Heart left ventricle (tissue), 16 donors: ENCODE results near the gene TDP2. TPM values are rescaled to one million over a fixed set of nuclear protein-coding genes. Genes with fewer than 3 reads are reported as not detected.

ENCODE experiments used
- ATAC-seq, 4 donors: fragments of 200-7000 bp; cut with Tn5 transposase; one replicate each; pipeline ENCODE4 v1.9.1; 2020 to 2022; ENCODE audit warnings: moderate library complexity in 4 of 4, mild to moderate bottlenecking in 3 of 4, moderate number of reproducible peaks in 1 of 4
- DNase-seq, 5 donors: peaks; one replicate each; pipeline ENCODE4 v3.0.0-alpha.2; 2020
- H3K27ac ChIP-seq, 12 donors: fragments of 200-600 bp; sonication (generic) in 4 of 12; one replicate each; pipeline versions ENCODE4 v1.5.0 to v1.8.0; 2016 to 2022; ENCODE audit warnings: mild to moderate bottlenecking in 2 of 12
- H3K27me3 ChIP-seq, 9 donors: fragments of 200-600 bp; sonication (generic) in 2 of 9; one replicate each; pipeline versions ENCODE4 v1.5.1 to v1.8.0; 2016 to 2022; ENCODE audit warnings: mild to moderate bottlenecking in 3 of 9
- H3K36me3 ChIP-seq, 9 donors: fragments of 200-600 bp; sonication (generic) in 2 of 9; one replicate each; pipeline versions ENCODE4 v1.5.0 to v1.8.0; 2018 to 2022; ENCODE audit warnings: mild to moderate bottlenecking in 2 of 9
- H3K4me1 ChIP-seq, 12 donors: fragments of 200-600 bp; sonication (generic) in 4 of 12; one replicate each; pipeline versions ENCODE4 v1.5.0 to v1.8.0; 2016 to 2022; ENCODE audit warnings: mild to moderate bottlenecking in 3 of 12
- H3K4me3 ChIP-seq, 12 donors: fragments of 200-600 bp; sonication (generic) in 4 of 12; one replicate each; pipeline versions ENCODE4 v1.5.0 to v1.8.0; 2017 to 2022; ENCODE audit warnings: mild to moderate bottlenecking in 9 of 12, moderate library complexity in 4 of 12
- H3K9me3 ChIP-seq, 12 donors: fragments of 200-600 bp; sonication (generic) in 4 of 12; one replicate each; pipeline versions ENCODE4 v1.5.0 to v1.8.0; 2016 to 2022; ENCODE audit warnings: mild to moderate bottlenecking in 1 of 12
- CTCF ChIP-seq, 12 donors: fragments of 200-600 bp; sonication (generic) in 4 of 12; IDR thresholded peaks; one replicate each; pipeline versions ENCODE4 v1.5.0 to v1.8.0; 2018 to 2022; ENCODE audit warnings: antibody characterized with exemption in 12 of 12, mild to moderate bottlenecking in 5 of 12
- POLR2A ChIP-seq, 2 donors: fragments of 450-650 bp; IDR thresholded peaks; one replicate each; pipeline ENCODE4 v1.6.1; 2017; ENCODE audit warnings: antibody characterized with exemption in 2 of 2, mild to moderate bottlenecking in 2 of 2, moderate library complexity in 2 of 2
- WGBS, 4 donors: extraction: QIAGEN DNeasy Blood & Tissue Kit in 2 of 4; methylation state at CpG; one replicate each; pipeline versions ENCODE4 v1.1.5 to v1.1.7; 2013 to 2018; 5-methylcytosine and 5-hydroxymethylcytosine counted together
- intact Hi-C, 10 donors: fragments of 100-400 bp; cut with DNase I; formaldehyde crosslinking; loops; one replicate each; pipeline versions ENCODE4 v1.11.1 to v1.14.2; 2022
- polyA plus RNA-seq, 2 donors: library from polyadenylated mRNA; stranded (reverse); fragments of 200-250 nt; gene quantifications; one replicate each; pipeline ENCODE4 v1.2.3, GENCODE V29; 2013
- total RNA-seq, 9 donors: library from RNA; depleted of rRNA in 2 of 9; stranded (reverse); fragments of >200 nt in 2 of 9; fragmentation: NEBNext Ultra II Directional in 3 of 9; extraction: Animal tissue kit (Norgen Biotek cat#: 25700) in 3 of 9; gene quantifications; one replicate each; pipeline versions ENCODE4 v1.1.0 to v1.2.4, GENCODE V29; 2016 to 2023
- donor health status: ischemic (EF 13 %, LVEDD 7.1; RV severe dilation, severe dysfunction).
- donor health status: healthy with polysubstance abuse.
- donor health status: DM: no; HTN: yes; CAD: no.
- donor health status: DM: no; HTN: no; CAD: no.
- donor health status: ischemic (EF 25% LVEDD 6.9; RV normal size, moderate dysfunction).
- donor health status: ischemic (EF 25% LVEDD 5.7; RV mildly dilated, moderate dysfunction).
- donor health status: healthy.
- donor health status: DM: yes; HTN: yes; CAD: no.
- donor health status: ischemic (EF 35%, LVEDD 5.7; RV mildly dilated, moderate dysfunction).
- donor health status: nonischemic (EF 11% LVEDD 7.7; RV severe dilation, severe dysfunction).
- donor health status: DM: yes; HTN: yes; CAD: no.
- donor health status: PGD.
- donor health status: ischemic (EF 29% LVEDD 5.4; RV normal size, mild dysfunction).
- donor health status: nonischemic (EF 23%, LVEDD 6.1; RV moderate dilation, normal function).

Gene TDP2
- total and polyA plus RNA-seq, 11 donors = 14.0 to 35.8 (median 25.1) TPM

GRCh38 chr6:24692848-24693592 is 26.3 kb upstream of the TDP2 start:
- intact Hi-C loops = loop anchor here in 5 of 10 donors (2.0 to 10.0 kb wide), 4 partner anchors 112 to 268 kb away; partner anchors contain the start of gene ALDH5A1 (in 1 of the 5)
- TF ChIP-seq POLR2A (IDR thresholded peaks at IDR 0.05) = no peak
- H3K9me3 ChIP-seq = no peaks in the 10 kb centered on the region
- 89 to 91% (median 90%) methylated on average over 2 of the region's 2 CpGs for WGBS, 4 donors
- no peak overlapping the region for H3K4me3 ChIP-seq
- no peaks in the 10 kb centered on the region for H3K27me3 ChIP-seq
- peaks cover 0 to 7% (median 0%) of the 10 kb centered on the region in 9 donors for H3K36me3 ChIP-seq
- no peak for DNase-seq
- no peak for ATAC-seq
- H3K4me1 ChIP-seq = peaks cover 0 to 30% (median 7%) of the 10 kb centered on the region in 12 donors
- no peak overlapping the region for H3K27ac ChIP-seq

- 59 to 72% (median 63%) methylated on average over 3 of the region's 3 CpGs for WGBS, 4 donors
- no peaks in the 10 kb centered on the region for H3K27me3 ChIP-seq
- no peak for ATAC-seq
- H3K27ac ChIP-seq = no peak overlapping the region
- TF ChIP-seq CTCF (IDR thresholded peaks at IDR 0.05) (no peak), POLR2A (IDR thresholded peaks at IDR 0.05) (no peak)
- no peaks in the 10 kb centered on the region for H3K9me3 ChIP-seq
- no peak overlapping the region for H3K4me3 ChIP-seq
- intact Hi-C loops = loop anchor here in 5 of 10 donors (2.0 to 10.0 kb wide), 4 partner anchors 112 to 268 kb away; partner anchors contain the start of gene ALDH5A1 (in 1 of the 5)
- no peak for DNase-seq
- H3K36me3 ChIP-seq = peaks cover 0 to 8% (median under 1%) of the 10 kb centered on the region in 9 donors
- peaks cover 0 to 26% (median 7%) of the 10 kb centered on the region in 12 donors for H3K4me1 ChIP-seq
Measured at GRCh38 chr6:24692415-24692814, 25.7 kb upstream of the TDP2 start.

GRCh38 chr6:24692003-24692402 is 25.3 kb upstream of the TDP2 start:
- Histone ChIP-seq H3K9me3 (no peaks in the 10 kb centered on the region), H3K4me3 (no peak overlapping the region), H3K4me1 (peaks cover 0 to 26% (median 7%) of the 10 kb centered on the region in 12 donors), H3K27ac (no peak overlapping the region), H3K27me3 (no peaks in the 10 kb centered on the region), H3K36me3 (peaks cover 0 to 11% (median 3%) of the 10 kb centered on the region in 9 donors)
- peak in 2 of 4 donors; percentile 71 to 75 for ATAC-seq
- intact Hi-C loops = loop anchor here in 5 of 10 donors (2.0 to 10.0 kb wide), 4 partner anchors 111 to 267 kb away; partner anchors contain the start of gene ALDH5A1 (in 1 of the 5)
- TF ChIP-seq POLR2A (IDR thresholded peaks at IDR 0.05) (no peak), CTCF (IDR thresholded peaks at IDR 0.05) (no peak)
- DNase-seq = peak in 1 of 5 donors; percentile 22
- 21 to 33% (median 29%) methylated on average over 4 of the region's 4 CpGs for WGBS, 4 donors

- Histone ChIP-seq H3K36me3 (peaks cover 0 to 14% (median 3%) of the 10 kb centered on the region in 9 donors), H3K27me3 (no peaks in the 10 kb centered on the region), H3K4me3 (no peak overlapping the region), H3K27ac (no peak overlapping the region), H3K4me1 (peaks cover 0 to 26% (median 7%) of the 10 kb centered on the region in 12 donors), H3K9me3 (no peaks in the 10 kb centered on the region)
- no peak for DNase-seq
- no peak for ATAC-seq
- intact Hi-C loops = loop anchor here in 5 of 10 donors (10.0 kb wide), 3 partner anchors 197 to 267 kb away; partner anchors contain the start of gene ALDH5A1 (in 1 of the 5)
- WGBS, 4 donors = 82 to 86% (median 84%) methylated on average over 3 of the region's 3 CpGs
- TF ChIP-seq POLR2A (IDR thresholded peaks at IDR 0.05) = no peak
- TF ChIP-seq CTCF (IDR thresholded peaks at IDR 0.05) = no peak
Measured at GRCh38 chr6:24691550-24691949, 24.9 kb upstream of the TDP2 start.
